Measurements from ENCODE around the gene PTER. TPM values are rescaled to one million over a fixed set of nuclear protein-coding genes. Genes with fewer than 3 reads are reported as not detected.

The PTER gene
- total RNA-seq, 1 donor from 2014 or later, result 35.7 TPM

GRCh38 chr10:16544099-16544498 lies 107.3 kb downstream of the PTER start:
- no peak for DNase-seq (ENCODE audit: low spot score)

- no peak for DNase-seq (ENCODE audit: low spot score)
Measured at GRCh38 chr10:16544591-16544990, 107.8 kb downstream of the PTER start.

GRCh38 chr10:16545116-16545736 lies 108.4 kb downstream of the PTER start:
- no peak for DNase-seq (ENCODE audit: low spot score)

- no peak for DNase-seq (ENCODE audit: low spot score)
Measured at GRCh38 chr10:16547973-16548372, 111.2 kb downstream of the PTER start.

GRCh38 chr10:16559236-16559773 lies 122.5 kb downstream of the PTER start:
- no peak for DNase-seq (ENCODE audit: low spot score)

- DNase-seq (ENCODE audit: low spot score), result no peak
Measured at GRCh38 chr10:16562891-16563290, 126.1 kb downstream of the PTER start.

Other genes with a start within 250 kb of the PTER start
- 0.39 TPM for gene C1QL3, start 84.9 kb downstream of the PTER start, total RNA-seq

All from ureter (tissue), 1 donor.